Astrocyte (in vitro differentiated cells and primary cell): ENCODE data around the gene PYGO2. TPM values are rescaled to one million over a fixed set of nuclear protein-coding genes. Genes with fewer than 3 reads are reported as not detected.

Experiments used
- DNase-seq: peaks from one replicate; pipeline ENCODE4 v3.0.0-alpha.2; 2010; ENCODE audit warnings: low read depth
- FAIRE-seq: peaks from 2 replicates; lab custom pipeline; 2011; peaks lifted over from hg19 to GRCh38; lab: Jason Lieb, UNC
- H2AFZ ChIP-seq: 2 replicates; pipeline ENCODE4 v1.6.0; 2012; ENCODE audit warnings: low read depth, low read length, inconsistent platforms
- H3K27ac ChIP-seq: 2 replicates; pipeline ENCODE4 v1.5.1; 2011; ENCODE audit warnings: low read depth, low read length, inconsistent platforms
- H3K27me3 ChIP-seq: 2 replicates; pipeline ENCODE4 v1.6.0; 2011; ENCODE audit warnings: low read length, inconsistent platforms; ENCODE audit not compliant: insufficient read depth
- H3K36me3 ChIP-seq: 2 replicates; pipeline ENCODE4 v1.5.1; 2011; ENCODE audit warnings: low read length, inconsistent platforms; ENCODE audit not compliant: insufficient read depth
- H3K4me1 ChIP-seq: 2 replicates; pipeline ENCODE4 v1.5.1; 2011; ENCODE audit warnings: low read length, inconsistent platforms; ENCODE audit not compliant: insufficient read depth
- H3K4me2 ChIP-seq: 2 replicates; pipeline ENCODE4 v1.6.0; 2012; ENCODE audit warnings: low read length, inconsistent platforms
- H3K4me3 ChIP-seq: 2 replicates; pipeline ENCODE4 v1.5.1; 2011; ENCODE audit warnings: low read depth, mild to moderate bottlenecking, low read length, inconsistent platforms; ENCODE audit not compliant: insufficient read depth
- H3K79me2 ChIP-seq: 2 replicates; pipeline ENCODE4 v1.6.0; 2012; ENCODE audit warnings: mild to moderate bottlenecking, low read length, inconsistent platforms; ENCODE audit not compliant: insufficient read depth
- H3K9ac ChIP-seq: 2 replicates; pipeline ENCODE4 v1.6.0; 2012; ENCODE audit warnings: mild to moderate bottlenecking, low read length, inconsistent platforms
- H3K9me3 ChIP-seq: 2 replicates; pipeline ENCODE4 v1.5.1; 2012; ENCODE audit warnings: low read depth, mild to moderate bottlenecking, low read length, inconsistent platforms; ENCODE audit not compliant: insufficient read depth
- H4K20me1 ChIP-seq: 2 replicates; pipeline ENCODE4 v1.6.0; 2012; ENCODE audit warnings: low read length, inconsistent platforms; ENCODE audit not compliant: insufficient read depth
- H3K27ac Mint-ChIP-seq: one replicate; pipeline ENCODE4 v1.8.0; 2021; ENCODE audit warnings: mild to moderate bottlenecking, mixed read lengths; ENCODE audit not compliant: unreplicated experiment
- H3K27me3 Mint-ChIP-seq: one replicate; pipeline ENCODE4 v1.8.0; 2021; ENCODE audit warnings: low read depth, mixed read lengths; ENCODE audit not compliant: unreplicated experiment
- H3K36me3 Mint-ChIP-seq: one replicate; pipeline ENCODE4 v1.8.0; 2021; ENCODE audit warnings: low read depth, mixed read lengths; ENCODE audit not compliant: unreplicated experiment
- H3K4me1 Mint-ChIP-seq: one replicate; pipeline ENCODE4 v1.8.0; 2021; ENCODE audit warnings: low read depth, mixed read lengths; ENCODE audit not compliant: unreplicated experiment
- H3K4me3 Mint-ChIP-seq: one replicate; pipeline ENCODE4 v1.8.0; 2021; ENCODE audit warnings: mild to moderate bottlenecking, moderate library complexity, mixed read lengths; ENCODE audit not compliant: unreplicated experiment
- H3K9me3 Mint-ChIP-seq: one replicate; pipeline ENCODE4 v1.8.0; 2021; ENCODE audit warnings: mild to moderate bottlenecking, mixed read lengths; ENCODE audit not compliant: unreplicated experiment
- CTCF ChIP-seq: IDR thresholded peaks from 2 replicates; pipeline ENCODE4 v1.5.1; 2011; ENCODE audit warnings: low read depth, mild to moderate bottlenecking, inconsistent platforms, low read length, moderate library complexity; ENCODE audit not compliant: insufficient read depth
- EZH2 ChIP-seq: IDR thresholded peaks from 2 replicates; pipeline ENCODE4 v1.6.1; 2012; ENCODE audit warnings: mild to moderate bottlenecking, low read length, inconsistent platforms; ENCODE audit not compliant: insufficient read depth
- total RNA-seq: library from RNA; stranded (reverse); gene quantifications from 2 replicates; pipeline ENCODE4 v1.2.1, GENCODE V29; 2021

PYGO2 gene
- total RNA-seq, 1 donor from 2014 or later: 21.8 TPM

DNA sequence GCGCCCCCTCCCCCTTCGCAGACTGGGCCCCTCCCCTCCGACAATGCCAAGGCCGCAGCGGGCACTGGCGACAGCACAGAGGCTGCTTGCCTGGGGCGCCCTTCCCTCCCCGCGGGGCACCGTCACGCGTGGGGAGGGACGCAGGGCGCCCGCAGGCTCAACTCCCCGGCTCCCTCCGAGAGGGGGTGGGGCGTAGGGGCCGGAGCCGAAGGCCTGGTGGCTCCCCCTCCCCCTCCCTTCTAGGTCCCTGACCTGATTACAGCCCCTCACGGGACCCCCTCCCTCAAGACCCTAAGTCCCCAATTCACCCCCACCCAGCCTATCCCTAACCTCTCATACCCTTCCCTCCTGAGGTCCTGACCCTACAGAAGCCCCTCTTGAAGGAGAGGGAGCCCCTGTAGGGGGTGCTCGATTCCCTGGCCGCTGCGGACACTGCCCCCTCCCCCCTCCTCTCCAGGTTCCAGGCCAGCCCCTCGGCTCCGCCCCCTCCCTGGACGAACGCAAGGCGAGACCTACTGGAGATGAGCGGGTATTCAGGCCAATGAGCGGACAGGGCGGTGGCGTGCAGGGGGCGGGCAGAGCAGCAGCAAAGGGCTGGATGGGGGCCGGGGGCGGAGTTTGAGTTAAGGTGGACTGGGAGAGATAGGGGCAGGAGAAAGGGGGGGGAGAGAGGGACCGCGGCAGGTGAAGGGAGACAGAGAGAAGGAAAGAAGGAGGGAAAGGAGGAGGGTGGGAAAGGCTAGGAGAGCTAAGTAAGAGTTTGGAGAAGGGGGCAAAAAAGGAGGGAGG, 40.3 kb upstream of the PYGO2 start:
- Histone ChIP-seq H3K79me2 (peaks cover 31% of the 10 kb centered on the region), H3K36me3 (no peaks in the 10 kb centered on the region), H2AFZ (peak overlapping the region; percentile 82), H3K27me3 (no peaks in the 10 kb centered on the region), H3K4me1 (peaks cover 29% of the 10 kb centered on the region), H3K27ac (peak overlapping the region; percentile 65), H3K4me2 (peak overlapping the region; percentile 92), H3K9ac (peak overlapping the region; percentile 78), H3K9me3 (no peaks in the 10 kb centered on the region), H4K20me1 (peaks cover 12% of the 10 kb centered on the region), H3K4me3 (peak overlapping the region; percentile 65)
- Mint-ChIP-seq H3K4me3 (peak overlapping the region; percentile 89), H3K4me1 (peaks cover 20% of the 10 kb centered on the region), H3K9me3 (no peaks in the 10 kb centered on the region), H3K27me3 (no peaks in the 10 kb centered on the region), H3K27ac (peak overlapping the region; percentile 53), H3K36me3 (peaks cover 3% of the 10 kb centered on the region)
- FAIRE-seq: no peak
- no peak for TF ChIP-seq CTCF
- TF ChIP-seq EZH2: no peak
- peak; percentile 96 for DNase-seq

DNA sequence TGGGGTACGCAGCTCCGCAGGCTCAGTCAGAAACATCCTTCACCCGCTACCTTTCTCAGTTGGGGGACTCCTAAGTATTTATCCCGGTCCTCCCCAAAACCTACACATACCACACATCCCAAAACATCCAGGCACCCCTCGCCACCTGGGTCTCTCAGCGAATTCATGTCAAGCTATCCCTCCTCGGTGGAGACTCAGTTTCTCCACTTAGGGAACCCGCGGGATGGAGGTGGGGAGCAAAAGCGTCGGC, 39.8 kb upstream of the PYGO2 start:
- TF ChIP-seq CTCF (no peak), EZH2 (no peak)

More for the DNA sequence above, 39.8 kb upstream of the PYGO2 start:
- Mint-ChIP-seq H3K36me3 (peaks cover 3% of the 10 kb centered on the region), H3K27me3 (no peaks in the 10 kb centered on the region), H3K4me1 (peaks cover 20% of the 10 kb centered on the region), H3K4me3 (peak overlapping the region; percentile 85), H3K9me3 (no peaks in the 10 kb centered on the region), H3K27ac (peak overlapping the region; percentile 41)
- Histone ChIP-seq H3K4me3 (peak overlapping the region; percentile 65), H3K36me3 (no peaks in the 10 kb centered on the region), H3K9me3 (no peaks in the 10 kb centered on the region), H3K9ac (peak overlapping the region; percentile 78), H3K4me1 (peaks cover 29% of the 10 kb centered on the region), H3K4me2 (peak overlapping the region; percentile 92), H3K27me3 (no peaks in the 10 kb centered on the region), H3K27ac (peak overlapping the region; percentile 65), H2AFZ (peak overlapping the region; percentile 68), H3K79me2 (peaks cover 26% of the 10 kb centered on the region), H4K20me1 (peaks cover 7% of the 10 kb centered on the region)
- DNase-seq: no peak
- no peak for FAIRE-seq
